22Rv1 (cell line): ENCODE data around the gene STK25.

Experiments used
- CTCF ChIP-seq: fragments of 450-650 bp; IDR thresholded peaks from 2 replicates; pipeline ENCODE4 v1.5.1; 2017; ENCODE audit warnings: mild to moderate bottlenecking
- ZFX ChIP-seq: fragments of 450-650 bp; IDR thresholded peaks from 2 replicates; pipeline ENCODE4 v1.6.1; 2017; ENCODE audit warnings: antibody characterized with exemption, borderline replicate concordance

- TF ChIP-seq CTCF (no peak), ZFX (no peak)
These were observed 40.0 kb downstream of the STK25 start for GRCh38 chr2:241468476-241468781.
